Aorta (tissue), 5 donors: ENCODE data around the gene DCTPP1. TPM values are rescaled to one million over a fixed set of nuclear protein-coding genes. Genes with fewer than 3 reads are reported as not detected.
"Not testable (repeated sequence)": the region's sequence is repeated elsewhere in the genome, so short reads cannot be mapped to it uniquely, and the experiment has no call there.

Source experiments
- ATAC-seq: fragments of 200-7000 bp; cut with Tn5 transposase; one replicate; pipeline ENCODE4 v1.9.1; 2022; ENCODE audit warnings: moderate library complexity; ENCODE audit not compliant: low FRiP score
- DNase-seq, 2 donors: peaks; one replicate each; pipeline ENCODE4 v3.0.0-alpha.2; 2020
- H3K27ac ChIP-seq, 2 donors: one replicate each; pipeline ENCODE4 v1.5.1; 2013; ENCODE audit warnings: low read length in 2 of 2, mild to moderate bottlenecking in 2 of 2, moderate library complexity in 2 of 2, control low read depth in 1 of 2, inconsistent platforms in 1 of 2, low read depth in 1 of 2
- H3K27me3 ChIP-seq, 2 donors: one replicate each; pipeline ENCODE4 v1.6.1; 2013; ENCODE audit warnings: control low read depth in 1 of 2, low read length in 1 of 2, mild to moderate bottlenecking in 1 of 2, moderate library complexity in 1 of 2; ENCODE audit not compliant: insufficient read depth in 2 of 2, control insufficient read depth in 1 of 2
- H3K36me3 ChIP-seq, 2 donors: one replicate each; pipeline ENCODE4 v1.6.1; 2013; ENCODE audit warnings: control low read depth in 1 of 2, low read length in 1 of 2, mild to moderate bottlenecking in 1 of 2; ENCODE audit not compliant: insufficient read depth in 2 of 2, control insufficient read depth in 1 of 2
- H3K4me1 ChIP-seq, 2 donors: one replicate each; pipeline ENCODE4 v1.6.1; 2013; ENCODE audit warnings: low read length in 2 of 2, control low read depth in 1 of 2, mild to moderate bottlenecking in 1 of 2, moderate library complexity in 1 of 2; ENCODE audit not compliant: insufficient read depth in 2 of 2, control insufficient read depth in 1 of 2
- H3K4me3 ChIP-seq, 2 donors: one replicate each; pipeline ENCODE4 v1.5.1; 2013; ENCODE audit warnings: low read length in 2 of 2, control low read depth in 1 of 2, mild to moderate bottlenecking in 1 of 2
- H3K9me3 ChIP-seq: one replicate; pipeline ENCODE4 v1.6.1; 2013; ENCODE audit warnings: mild to moderate bottlenecking, low read length; ENCODE audit not compliant: control insufficient read depth
- WGBS, 2 donors: extraction: QIAGEN DNeasy Blood & Tissue Kit; methylation state at CpG; one replicate each; pipeline ENCODE4 v1.1.7; 2013; 5-methylcytosine and 5-hydroxymethylcytosine counted together
- intact Hi-C, 2 donors: fragments of 100-400 bp; cut with DNase I; formaldehyde crosslinking; loops; one replicate each; pipeline versions ENCODE4 v1.14.2 to v1.15.0; 2022
- polyA plus RNA-seq, 2 donors: library from polyadenylated mRNA; stranded (reverse); fragments of 200-250 nt; gene quantifications; one replicate each; pipeline ENCODE4 v1.2.3, GENCODE V29; 2013
- total RNA-seq, 2 donors: library from RNA; stranded (reverse); fragmentation: NEBNext Ultra II Directional; extraction: Animal tissue kit (Norgen Biotek cat#: 25700); gene quantifications; one replicate each; pipeline ENCODE4 v1.2.1, GENCODE V29; 2021
- donor health status: healthy with polysubstance abuse.
- donor health status: Bipolar disorder and iron deficiency.
- donor health status: DM: no; HTN: no; CAD: no.
- donor health status: DM: no; HTN: no; CAD: no.
- donor health status: DM: yes; HTN: yes; CAD: no.

Gene DCTPP1
- total and polyA plus RNA-seq, 4 donors, result 16.6 to 36.3 (median 19.0) TPM

DNA sequence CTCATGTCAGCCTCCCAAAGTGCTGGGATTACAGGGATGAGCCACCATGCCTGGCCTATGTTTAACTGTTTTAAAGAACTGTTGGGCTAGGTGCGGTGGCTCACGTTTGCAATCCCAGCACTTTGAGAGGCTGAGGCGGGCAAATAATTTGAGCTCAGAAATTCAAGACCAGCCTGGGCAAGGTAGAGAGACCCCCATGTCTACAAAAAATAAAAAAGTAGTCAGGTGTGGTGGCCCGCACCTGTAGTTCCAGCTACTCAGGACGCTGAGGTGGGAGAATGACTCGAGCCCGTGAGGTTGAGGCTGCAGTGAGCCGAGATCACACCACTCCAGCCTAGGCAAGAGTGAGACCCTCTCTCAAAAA lies 40.8 kb upstream of the DCTPP1 start:
- Histone ChIP-seq H3K27me3 (no peaks in the 10 kb centered on the region), H3K27ac (no peak overlapping the region), H3K9me3 (no peaks in the 10 kb centered on the region), H3K36me3 (no peaks in the 10 kb centered on the region), H3K4me3 (no peak overlapping the region), H3K4me1 (no peaks in the 10 kb centered on the region)
- intact Hi-C loops, result no loop called here
- DNase-seq (no peak), ATAC-seq (no peak)
- 85 to 87% methylated on average over 8 of the region's 8 CpGs for WGBS, 2 donors

DNA sequence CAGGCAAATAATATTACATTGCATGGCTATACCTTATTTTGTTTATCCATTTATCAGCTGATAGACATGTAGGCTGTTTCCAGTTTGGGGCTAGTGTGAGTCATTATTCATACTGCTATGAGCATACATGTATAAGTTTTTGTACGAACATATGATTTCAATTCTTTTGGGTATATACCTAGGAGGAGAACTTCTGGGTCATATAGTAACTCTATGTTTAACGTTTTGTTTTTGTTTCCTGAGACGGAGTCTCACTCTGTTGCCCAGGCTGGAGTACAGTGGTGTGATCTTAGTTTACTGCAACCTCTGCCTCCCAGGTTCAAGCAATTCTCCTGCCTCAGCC lies 40.3 kb upstream of the DCTPP1 start:
- H3K36me3 ChIP-seq, result no peaks in the 10 kb centered on the region
- H3K27me3 ChIP-seq, result no peaks in the 10 kb centered on the region
- H3K9me3 ChIP-seq, result no peaks in the 10 kb centered on the region
- ATAC-seq (no peak), DNase-seq (no peak)
- H3K27ac ChIP-seq, result no peak overlapping the region
- 76 to 81% methylated on average over 3 of the region's 3 CpGs for WGBS, 2 donors
- H3K4me1 ChIP-seq, result no peaks in the 10 kb centered on the region
- no peak overlapping the region for H3K4me3 ChIP-seq
- intact Hi-C loops, result no loop called here

DNA sequence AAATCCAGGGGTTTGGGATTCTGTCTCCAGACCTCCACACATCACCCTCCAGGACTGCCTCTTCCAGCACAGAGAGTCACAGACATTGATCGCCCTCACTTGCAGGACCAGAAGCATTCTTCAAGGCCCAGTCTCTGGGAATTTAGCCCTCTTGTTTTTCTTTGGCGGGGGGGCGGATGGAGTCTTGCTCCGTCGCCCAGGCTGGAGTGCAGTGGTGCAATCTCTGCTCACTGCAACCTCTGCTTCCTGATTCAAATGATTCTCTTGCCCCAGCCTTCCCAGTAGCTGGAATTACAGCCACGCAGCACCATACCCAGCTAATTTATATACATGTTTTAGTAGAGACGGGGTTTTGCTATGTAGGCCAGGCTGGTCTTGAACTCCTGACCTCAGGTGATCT lies 34.2 kb upstream of the DCTPP1 start:
- intact Hi-C loops, result no loop called here
- Histone ChIP-seq H3K4me3 (no peak overlapping the region), H3K36me3 (no peaks in the 10 kb centered on the region), H3K27me3 (no peaks in the 10 kb centered on the region), H3K27ac (no peak overlapping the region), H3K9me3 (no peaks in the 10 kb centered on the region), H3K4me1 (no peaks in the 10 kb centered on the region)
- ATAC-seq, result no peak
- DNase-seq, result no peak
- WGBS, 2 donors, result 89% methylated on average over 7 of the region's 7 CpGs

- WGBS, 2 donors, result 85 to 89% methylated on average over 5 of the region's 5 CpGs
- intact Hi-C loops, result not testable (repeated sequence)
These were observed 31.6 kb upstream of the DCTPP1 start for GRCh38 chr16:30461426-30461825.

DNA sequence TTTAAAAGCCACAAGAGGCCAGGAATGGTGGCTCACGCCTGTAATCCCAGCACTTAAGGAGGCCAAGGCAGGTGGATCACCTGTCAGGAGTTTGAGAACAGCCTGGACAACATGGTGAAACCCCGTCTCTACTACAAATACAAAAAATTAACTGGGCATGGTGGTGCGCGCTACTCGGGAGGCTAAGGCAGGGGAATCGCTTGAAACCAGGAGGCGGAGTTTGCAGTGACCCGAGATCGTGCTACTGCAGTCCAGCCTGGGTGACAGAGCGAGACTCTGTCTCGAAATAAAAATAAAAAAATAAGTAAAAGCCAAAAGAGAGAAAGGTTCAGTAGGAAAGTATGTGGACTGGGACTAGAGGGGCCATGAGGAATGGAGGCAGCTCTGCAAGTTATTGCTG lies 29.6 kb upstream of the DCTPP1 start:
- intact Hi-C loops, result no loop called here
- DNase-seq (no peak), ATAC-seq (no peak)
- no peaks in the 10 kb centered on the region for H3K36me3 ChIP-seq
- WGBS, 2 donors, result 52 to 61% methylated on average over 11 of the region's 11 CpGs
- H3K4me1 ChIP-seq, result no peaks in the 10 kb centered on the region
- H3K27me3 ChIP-seq, result no peaks in the 10 kb centered on the region
- H3K4me3 ChIP-seq, result no peak overlapping the region
- no peaks in the 10 kb centered on the region for H3K9me3 ChIP-seq
- no peak overlapping the region for H3K27ac ChIP-seq

More at GRCh38 chr16:30461426-30461825, 31.6 kb upstream of the DCTPP1 start:
- not testable (repeated sequence) for H3K27me3 ChIP-seq, H3K36me3 ChIP-seq, DNase-seq, H3K27ac ChIP-seq, H3K9me3 ChIP-seq, H3K4me1 ChIP-seq, ATAC-seq, H3K4me3 ChIP-seq

GRCh38 chr16:30458561-30459394 lies 28.9 kb upstream of the DCTPP1 start:
- WGBS, 2 donors, result 77 to 83% methylated on average over 22 of the region's 22 CpGs
- Histone ChIP-seq H3K9me3 (no peaks in the 10 kb centered on the region), H3K27ac (no peak overlapping the region), H3K36me3 (no peaks in the 10 kb centered on the region), H3K4me3 (no peak overlapping the region), H3K27me3 (no peaks in the 10 kb centered on the region), H3K4me1 (no peaks in the 10 kb centered on the region)
- intact Hi-C loops, result no loop called here
- peak; percentile 77 to 81 for DNase-seq
- ATAC-seq, result no peak

GRCh38 chr16:30457743-30458560 lies 28.1 kb upstream of the DCTPP1 start:
- intact Hi-C loops, result no loop called here
- ATAC-seq, result no peak
- H3K9me3 ChIP-seq, result no peaks in the 10 kb centered on the region

GRCh38 chr16:30457256-30457655 lies 27.4 kb upstream of the DCTPP1 start:
- no peaks in the 10 kb centered on the region for H3K27me3 ChIP-seq
- no peak overlapping the region for H3K4me3 ChIP-seq
- no peak for ATAC-seq
- 93 to 94% methylated on average over 1 of the region's 1 CpG for WGBS, 2 donors
- DNase-seq, result no peak
- H3K4me1 ChIP-seq, result no peaks in the 10 kb centered on the region
- no peaks in the 10 kb centered on the region for H3K36me3 ChIP-seq
- intact Hi-C loops, result no loop called here
- no peaks in the 10 kb centered on the region for H3K9me3 ChIP-seq
- no peak overlapping the region for H3K27ac ChIP-seq

More at GRCh38 chr16:30457743-30458560, 28.1 kb upstream of the DCTPP1 start:
- Histone ChIP-seq H3K27ac (no peak overlapping the region), H3K4me1 (no peaks in the 10 kb centered on the region), H3K36me3 (no peaks in the 10 kb centered on the region), H3K4me3 (no peak overlapping the region), H3K27me3 (no peaks in the 10 kb centered on the region)
- WGBS, 2 donors, result 93% methylated on average over 16 of the region's 16 CpGs
- no peak for DNase-seq

DNA sequence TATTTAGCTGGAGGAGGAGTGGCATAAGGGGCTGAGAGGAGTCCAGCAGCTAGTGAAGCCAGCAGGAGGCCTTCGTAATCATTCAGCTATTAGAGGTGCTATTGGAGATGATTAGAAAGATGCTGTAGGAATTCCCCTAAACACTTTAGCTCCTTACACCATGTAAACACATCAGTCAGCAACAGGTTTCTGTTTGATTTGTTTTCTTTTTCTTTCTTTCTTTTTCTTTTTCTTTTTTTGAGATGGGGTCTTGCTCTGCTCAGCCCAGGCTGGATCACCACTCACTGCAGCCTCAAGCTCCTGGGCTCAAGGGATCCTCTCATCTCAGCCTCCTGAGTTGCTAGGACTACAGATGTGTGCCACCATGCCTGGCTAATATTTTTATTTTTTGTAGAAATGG lies 26.5 kb upstream of the DCTPP1 start:
- no peaks in the 10 kb centered on the region for H3K4me1 ChIP-seq
- intact Hi-C loops, result no loop called here
- H3K9me3 ChIP-seq, result no peaks in the 10 kb centered on the region
- H3K4me3 ChIP-seq, result no peak overlapping the region
- 77 to 87% methylated on average over 1 of the region's 1 CpG for WGBS, 2 donors
- no peak overlapping the region for H3K27ac ChIP-seq
- no peak for DNase-seq
- H3K27me3 ChIP-seq, result no peaks in the 10 kb centered on the region
- no peaks in the 10 kb centered on the region for H3K36me3 ChIP-seq
- ATAC-seq, result no peak
